GM10847 (cell line): ENCODE results near the gene C22orf42.

ENCODE experiments used
- POLR2A ChIP-seq: IDR thresholded peaks from 2 replicates; pipeline ENCODE4 v1.6.1; 2011; ENCODE audit not compliant: insufficient read length; ENCODE audit errors: extremely low read depth

C22orf42 gene

DNA sequence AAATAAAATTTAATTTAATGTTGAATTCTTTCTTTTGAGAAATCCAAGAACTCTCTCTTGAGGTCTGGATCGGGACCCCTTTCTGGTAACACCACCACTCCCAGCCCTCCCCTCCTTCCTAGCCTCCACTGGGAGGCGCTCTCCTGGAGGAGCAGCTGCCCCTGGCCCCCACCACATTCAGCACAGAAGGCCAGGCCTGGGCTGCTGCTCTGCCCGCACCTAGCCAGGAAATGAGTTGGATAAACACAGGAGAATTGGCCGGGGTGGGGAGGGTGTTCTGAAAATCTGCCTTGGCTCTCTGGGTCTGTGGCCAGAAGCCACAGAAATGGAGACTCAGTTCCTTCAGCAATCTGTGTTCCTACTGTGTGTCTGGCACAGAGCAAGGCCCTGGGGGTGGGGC, 31.2 kb downstream of the C22orf42 start:
- TF ChIP-seq POLR2A: no peak

DNA sequence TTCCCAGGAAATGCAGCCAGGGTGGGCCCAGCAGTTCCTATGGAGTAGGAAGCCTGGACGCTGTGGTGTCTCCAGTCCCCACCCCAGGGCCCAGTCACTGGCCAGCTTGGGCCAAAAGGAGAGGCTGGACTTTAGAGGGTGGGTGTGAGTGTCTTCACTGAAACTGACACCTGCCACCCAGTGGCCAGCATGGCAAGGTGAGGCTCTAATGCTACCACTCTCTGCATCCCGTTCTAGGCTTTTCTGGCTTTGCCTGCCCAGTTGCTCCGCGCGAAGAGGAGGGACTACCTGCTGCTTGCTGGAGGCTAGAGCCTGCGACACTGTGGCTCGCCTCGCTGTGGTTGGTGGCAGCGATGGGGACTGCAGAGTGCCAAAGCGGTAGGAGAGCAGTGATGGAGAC, 35.4 kb downstream of the C22orf42 start:
- no peak for TF ChIP-seq POLR2A

DNA sequence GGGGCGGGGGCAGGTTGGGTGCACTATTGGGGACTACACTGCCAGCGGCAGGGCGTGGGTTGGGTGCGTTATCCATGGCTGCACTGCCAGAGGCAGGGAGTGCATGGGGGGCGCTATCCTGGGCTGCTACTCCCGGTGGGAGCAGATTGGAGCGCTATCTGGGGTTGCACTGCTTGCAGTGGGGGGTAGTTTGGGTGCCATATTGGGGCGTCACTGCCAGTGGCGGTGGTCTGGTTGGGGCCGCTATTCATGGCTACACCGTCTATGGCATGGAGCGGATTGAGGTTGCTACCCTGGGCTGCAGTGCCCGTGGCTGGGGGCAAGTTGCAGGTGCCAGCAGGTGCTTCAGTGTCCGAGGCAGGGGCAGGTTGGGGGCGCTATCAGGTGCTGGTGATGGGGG, 36.2 kb downstream of the C22orf42 start:
- no peak for TF ChIP-seq POLR2A

GRCh38 chr22:32120603-32121002, 38.5 kb downstream of the C22orf42 start:
- no peak for TF ChIP-seq POLR2A

DNA sequence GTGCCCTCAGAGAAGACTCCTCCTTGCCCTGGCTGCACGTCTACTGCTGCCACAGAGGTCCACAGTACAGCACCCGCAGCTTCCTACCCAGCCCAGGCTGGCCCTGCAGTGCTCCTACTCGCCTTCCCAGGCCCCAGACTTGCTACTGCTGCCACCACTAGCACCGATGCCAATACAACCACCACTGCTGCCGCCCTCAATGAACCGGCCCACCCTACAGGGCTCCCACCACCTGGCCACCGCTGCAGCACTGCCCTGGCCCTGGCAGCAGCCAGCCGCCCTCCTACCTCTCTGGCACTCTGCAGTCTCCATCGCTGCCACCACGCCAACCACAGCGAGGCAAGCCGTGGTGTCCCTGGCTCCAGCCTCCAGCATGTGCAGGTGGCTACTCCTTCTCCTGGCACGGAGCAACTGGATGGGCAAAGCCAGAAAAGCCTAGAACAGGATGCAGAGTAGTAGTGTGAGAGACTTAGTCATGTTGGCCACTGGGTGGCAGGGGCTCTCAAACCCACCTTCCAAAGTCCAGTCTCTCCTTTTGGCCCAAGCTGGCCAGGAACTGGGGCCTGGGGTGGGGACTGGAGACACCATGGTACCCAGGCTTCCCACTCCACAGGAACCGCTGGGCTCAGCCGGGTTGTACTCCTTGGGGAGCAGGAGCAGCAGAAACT, 39.4 kb downstream of the C22orf42 start:
- no peak for TF ChIP-seq POLR2A

- TF ChIP-seq POLR2A: no peak
Measured at GRCh38 chr22:32112380-32112779, 46.7 kb downstream of the C22orf42 start.

GRCh38 chr22:32106930-32107329, 52.2 kb downstream of the C22orf42 start:
- no peak for TF ChIP-seq POLR2A

DNA sequence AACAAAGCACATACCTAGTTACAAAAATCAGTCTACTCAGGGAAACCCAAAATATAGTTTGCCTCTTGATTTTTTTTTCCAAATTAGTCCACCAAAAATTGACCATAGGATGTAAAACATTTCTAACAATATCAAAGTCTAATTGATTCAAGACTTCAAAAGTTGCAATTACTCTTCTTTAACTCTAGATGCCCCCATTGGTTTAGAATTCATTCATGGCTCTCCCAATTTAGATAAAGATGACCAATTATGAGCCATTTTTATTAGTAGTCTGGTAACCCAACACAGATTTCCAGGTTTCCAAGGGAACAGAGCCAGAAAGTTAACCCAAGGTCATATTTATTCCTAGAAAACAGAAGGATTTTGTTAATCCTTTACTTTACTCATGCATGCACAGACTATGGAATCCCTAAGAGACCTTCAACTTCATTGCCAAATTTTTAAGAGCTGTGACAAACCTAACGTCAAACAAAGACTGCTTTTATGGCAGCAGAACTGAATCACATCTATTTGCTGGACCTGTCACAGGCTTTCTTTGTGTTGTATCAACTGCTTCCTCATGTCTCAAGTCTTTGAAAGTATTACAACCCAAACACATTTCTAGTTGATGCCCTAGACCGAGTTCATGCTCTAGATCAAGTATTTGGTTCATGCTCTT, 55.3 kb downstream of the C22orf42 start:
- no peak for TF ChIP-seq POLR2A

DNA sequence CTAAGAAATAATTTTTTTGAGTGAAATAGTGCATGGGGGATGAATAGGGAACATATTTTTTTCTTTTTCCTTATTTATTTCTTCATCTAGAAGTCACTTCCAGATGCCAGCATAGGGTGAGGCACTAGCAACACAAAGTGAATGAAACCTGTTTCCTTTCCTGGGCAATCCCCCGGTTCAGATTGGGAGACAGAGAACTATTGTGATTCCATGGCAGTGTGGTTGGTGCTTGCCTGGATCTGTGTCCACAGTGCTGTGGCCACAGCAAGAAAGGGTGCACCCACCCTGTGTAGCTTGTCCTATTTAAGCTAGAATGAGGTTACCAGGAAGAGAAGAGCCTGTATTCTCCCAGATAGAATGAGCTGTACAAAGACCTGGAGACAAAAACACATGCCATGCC, 58.4 kb downstream of the C22orf42 start:
- no peak for TF ChIP-seq POLR2A
